ENCODE data around the gene MKRN2. TPM values are rescaled to one million over a fixed set of nuclear protein-coding genes. Genes with fewer than 3 reads are reported as not detected.
"Not testable (repeated sequence)": the region's sequence is repeated elsewhere in the genome, so short reads cannot be mapped to it uniquely, and the experiment has no call there.

MKRN2 gene
- total and polyA plus RNA-seq, 2 of the 4 experiments (the other 2 are of a cell fraction) = 44.4 to 65.6 TPM

GRCh38 chr3:12543497-12543896 is 13.4 kb upstream of the MKRN2 start:
- H2BK5ac ChIP-seq (ENCODE audit: low read depth, low read length, poor library complexity, severe bottlenecking); H3K4me1 ChIP-seq (ENCODE audit: control insufficient read depth, insufficient read depth, low read length); H3K56ac ChIP-seq (ENCODE audit: extremely low read depth, insufficient read depth, low read length); ATAC-seq (ENCODE audit: low read depth); BruUV-seq (replicated peaks); H4K5ac ChIP-seq (ENCODE audit: low read depth, low read length); H3K27ac ChIP-seq (ENCODE audit: insufficient read depth, low read length); H4K91ac ChIP-seq (ENCODE audit: insufficient read depth, low read depth, low read length); H2AFZ ChIP-seq (replicated peaks; ENCODE audit: low read length, poor library complexity); in situ Hi-C loops (cut with MboI; ENCODE audit: low sequenced_read_pairs); H2AK5ac ChIP-seq (ENCODE audit: low read depth, low read length); H3K9ac ChIP-seq (ENCODE audit: low read depth, low read length); H3K18ac ChIP-seq (ENCODE audit: low read depth, low read length); H3K9me1 ChIP-seq (ENCODE audit: insufficient read depth, low read length); H3K14ac ChIP-seq (replicated peaks; ENCODE audit: low read depth, low read length); H3K4me2 ChIP-seq (ENCODE audit: low read depth, low read length); H2AK9ac ChIP-seq (replicated peaks; ENCODE audit: low read depth, low read length, poor library complexity); intact Hi-C loops (cut with micrococcal nuclease); H3K4ac ChIP-seq (ENCODE audit: low read depth, low read length); dilution Hi-C loops (cut with HindIII; ENCODE audit: low sequenced_read_pairs, unreplicated experiment); H3K79me1 ChIP-seq (ENCODE audit: low read depth in 1 of 2, low read length in 2 of 2); H3K4me3 ChIP-seq (ENCODE audit: insufficient read depth, low read depth, low read length); H3K9me3 ChIP-seq (ENCODE audit: control insufficient read depth, insufficient read depth, low read length); H4K8ac ChIP-seq (ENCODE audit: low read depth in 2 of 2, low read length in 2 of 2); POLR2A ChIA-PET (ENCODE audit: unreplicated experiment); H3K27me3 ChIP-seq (ENCODE audit: control insufficient read depth, insufficient read depth, low read length); H2BK15ac ChIP-seq (ENCODE audit: low read depth, low read length); H4K20me1 ChIP-seq (ENCODE audit: insufficient read depth, low read length); DNase-seq; H3K36me3 ChIP-seq (ENCODE audit: control insufficient read depth, insufficient read depth, low read length); H2BK120ac ChIP-seq (ENCODE audit: low read depth, low read length); H3K23ac ChIP-seq (ENCODE audit: low read depth, low read length); H2BK20ac ChIP-seq (ENCODE audit: low read depth, low read length): not testable (repeated sequence)
- WGBS, 2 experiments (ENCODE audit: extremely low coverage in 2 of 2, insufficient read length in 1 of 2) = no CpG with 5 or more reads among the region's 12 CpGs
- CTCF ChIA-PET = interaction anchor here (0.6 kb wide), 1 partner anchor 11 kb away, joined by 3 read pairs; no protein-coding TSS in a partner anchor
- peak; percentile 26; the same call in 1 of the 2 replicates for TF ChIP-seq CEBPB (IDR thresholded peaks at IDR 0.05; ENCODE audit: low read depth, low read length)

Measured in IMR-90 (cell line).